PC-9 (cell line): ENCODE measurements around the gene GOLIM4.

Experiments
- CTCF ChIP-seq: fragments of 200-600 bp; sonication (generic); conservative IDR thresholded peaks from 2 replicates; pipeline ENCODE4 v1.6.1; 2017; ENCODE audit warnings: mixed run types, antibody characterized with exemption, mild to moderate bottlenecking, moderate library complexity
- EZH2 ChIP-seq: fragments of 200-600 bp; sonication (generic); IDR thresholded peaks from 2 replicates; pipeline ENCODE4 v1.8.0; 2017; ENCODE audit warnings: antibody characterized with exemption, low read depth

DNA sequence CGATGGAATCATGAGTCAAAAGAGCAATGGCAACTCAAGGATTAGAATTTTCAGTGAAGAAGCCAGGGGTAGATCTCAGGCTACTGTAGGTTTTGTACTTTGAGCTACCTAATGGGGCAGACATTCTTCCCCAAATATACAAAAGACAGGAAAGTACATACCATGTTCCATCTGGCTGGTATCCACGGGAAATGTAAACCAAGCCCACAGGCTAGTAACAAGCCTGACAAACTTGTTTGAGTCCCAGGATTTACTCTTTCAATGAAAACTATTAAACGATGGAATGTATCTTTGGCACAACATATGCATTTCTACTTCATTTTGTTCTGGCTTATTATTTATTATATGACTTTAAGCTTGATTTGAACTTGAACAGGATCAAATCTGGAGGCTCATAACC, 44.2 kb upstream of the GOLIM4 start:
- no peak for TF ChIP-seq CTCF
- TF ChIP-seq EZH2: no peak
